NB4 (cell line): ENCODE data around the gene GSK3B.

Experiments
- DNase-seq: peaks from one replicate; pipeline ENCODE4 v3.0.0; 2010; ENCODE audit warnings: low read depth
- H3K4me3 ChIP-seq: one replicate; pipeline ENCODE4 v1.5.1; 2011; ENCODE audit warnings: mild to moderate bottlenecking, low read depth, low read length, moderate library complexity
- MYC ChIP-seq: IDR thresholded peaks from 2 replicates; pipeline ENCODE4 v1.6.1; 2011; ENCODE audit warnings: low read depth, low read length
- POLR2A ChIP-seq: IDR thresholded peaks from 2 replicates; pipeline ENCODE4 v1.6.1; 2011; ENCODE audit warnings: mild to moderate bottlenecking; ENCODE audit not compliant: insufficient read length; ENCODE audit errors: extremely low read depth
- TF ChIP-seq, protein P1 (sequence below): IDR thresholded peaks from 2 replicates; pipeline ENCODE4 v1.6.1; 2011; ENCODE audit warnings: low read depth, low read length
- TF ChIP-seq, protein P2 (sequence below): IDR thresholded peaks from one replicate; pipeline ENCODE4 v1.5.1; 2012; ENCODE audit warnings: low read depth, low read length

The GSK3B gene

DNA sequence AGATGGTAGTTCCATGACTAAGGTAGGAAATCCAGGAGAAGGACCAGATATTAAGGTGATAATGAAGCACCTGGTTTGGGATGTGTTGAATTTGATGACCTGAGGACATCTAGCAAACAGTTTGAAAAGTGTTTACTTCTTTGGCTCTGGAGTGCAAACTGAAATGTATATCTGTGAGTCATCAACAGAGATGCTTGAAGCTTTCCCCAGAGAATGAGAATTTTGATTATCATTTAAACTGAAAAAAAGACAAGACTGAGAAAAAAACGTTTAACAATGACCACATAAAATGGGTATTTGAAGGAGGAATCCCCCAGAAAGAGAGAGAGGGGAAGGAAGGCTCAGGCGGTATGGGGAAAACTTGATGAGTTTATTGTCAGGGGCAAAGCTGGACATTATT lies 20.7 kb upstream of the GSK3B start:
- TF ChIP-seq, protein P1, sequence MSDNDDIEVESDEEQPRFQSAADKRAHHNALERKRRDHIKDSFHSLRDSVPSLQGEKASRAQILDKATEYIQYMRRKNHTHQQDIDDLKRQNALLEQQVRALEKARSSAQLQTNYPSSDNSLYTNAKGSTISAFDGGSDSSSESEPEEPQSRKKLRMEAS = no peak
- DNase-seq = no peak
- no peak overlapping the region for H3K4me3 ChIP-seq

DNA sequence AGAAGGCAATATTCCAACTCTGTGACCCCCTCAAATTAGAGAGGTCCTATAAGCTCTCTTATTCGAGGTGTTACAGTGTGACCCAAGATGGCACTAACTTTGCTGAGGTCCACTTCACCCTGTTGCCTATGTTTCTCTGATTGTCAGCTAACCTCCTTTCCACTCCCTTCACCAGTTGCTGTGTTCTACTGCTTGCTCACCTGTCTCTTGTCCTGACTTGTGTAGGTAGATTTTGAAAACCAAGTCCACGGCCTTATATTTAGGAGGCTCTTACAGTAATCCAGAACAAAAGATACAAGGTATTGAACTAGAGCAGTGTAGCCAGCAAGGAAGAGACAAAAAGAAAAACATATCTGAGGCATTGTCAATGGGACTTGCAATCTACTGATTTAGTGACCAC lies 20.1 kb upstream of the GSK3B start:
- TF ChIP-seq MYC (no peak), POLR2A (no peak)
- TF ChIP-seq, protein P1 = no peak
- TF ChIP-seq, protein P2, sequence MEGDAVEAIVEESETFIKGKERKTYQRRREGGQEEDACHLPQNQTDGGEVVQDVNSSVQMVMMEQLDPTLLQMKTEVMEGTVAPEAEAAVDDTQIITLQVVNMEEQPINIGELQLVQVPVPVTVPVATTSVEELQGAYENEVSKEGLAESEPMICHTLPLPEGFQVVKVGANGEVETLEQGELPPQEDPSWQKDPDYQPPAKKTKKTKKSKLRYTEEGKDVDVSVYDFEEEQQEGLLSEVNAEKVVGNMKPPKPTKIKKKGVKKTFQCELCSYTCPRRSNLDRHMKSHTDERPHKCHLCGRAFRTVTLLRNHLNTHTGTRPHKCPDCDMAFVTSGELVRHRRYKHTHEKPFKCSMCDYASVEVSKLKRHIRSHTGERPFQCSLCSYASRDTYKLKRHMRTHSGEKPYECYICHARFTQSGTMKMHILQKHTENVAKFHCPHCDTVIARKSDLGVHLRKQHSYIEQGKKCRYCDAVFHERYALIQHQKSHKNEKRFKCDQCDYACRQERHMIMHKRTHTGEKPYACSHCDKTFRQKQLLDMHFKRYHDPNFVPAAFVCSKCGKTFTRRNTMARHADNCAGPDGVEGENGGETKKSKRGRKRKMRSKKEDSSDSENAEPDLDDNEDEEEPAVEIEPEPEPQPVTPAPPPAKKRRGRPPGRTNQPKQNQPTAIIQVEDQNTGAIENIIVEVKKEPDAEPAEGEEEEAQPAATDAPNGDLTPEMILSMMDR = no peak
- no peak for DNase-seq
- H3K4me3 ChIP-seq = no peak overlapping the region

DNA sequence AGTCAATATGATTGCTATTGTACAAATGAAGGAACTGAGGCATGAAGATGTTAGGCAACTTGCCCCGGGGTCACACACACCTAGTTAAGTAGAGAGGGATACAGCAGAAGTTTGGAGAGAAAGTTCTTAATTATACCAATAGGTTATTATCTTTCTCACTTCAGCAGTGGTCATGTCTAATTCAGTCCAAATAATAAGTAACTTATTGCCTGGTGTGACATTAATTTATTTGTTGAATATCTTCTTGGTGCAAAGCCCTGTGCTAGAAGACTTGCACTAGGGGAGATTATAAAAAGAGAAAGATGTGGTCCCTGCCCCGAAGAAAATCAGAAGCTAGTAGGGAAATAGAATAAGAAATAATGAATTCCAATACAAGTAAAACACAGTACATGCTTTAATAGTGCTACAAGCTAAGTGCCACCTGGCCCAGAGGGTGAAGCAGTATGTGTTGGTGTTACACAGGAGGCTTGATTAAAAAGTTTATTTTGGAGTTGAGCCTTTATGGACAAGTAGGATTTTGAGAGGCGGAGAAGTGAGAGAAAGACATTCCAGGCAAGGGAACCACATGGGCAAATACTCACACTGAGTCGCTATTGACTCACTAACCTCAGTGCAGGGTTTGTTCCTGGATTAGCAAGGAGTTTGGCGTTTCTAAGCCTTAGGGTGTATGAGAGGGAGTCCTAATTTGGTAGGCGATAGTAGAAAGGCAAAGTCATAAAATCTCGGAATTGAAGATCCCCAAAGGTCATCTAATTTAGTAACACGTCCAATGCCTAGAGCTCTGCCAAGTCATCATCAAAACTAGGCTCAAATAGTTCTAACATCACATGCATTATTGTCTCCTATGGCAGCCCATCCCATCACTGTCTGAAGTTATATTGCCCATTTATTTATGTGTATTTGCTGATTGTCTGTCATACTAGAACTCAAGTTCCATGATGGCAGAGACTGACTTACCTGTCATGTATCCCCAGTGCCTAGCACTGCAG lies 19.2 kb upstream of the GSK3B start:
- TF ChIP-seq, protein P1 = no peak
- TF ChIP-seq POLR2A (no peak), MYC (no peak)
- TF ChIP-seq, protein P2 = no peak
- no peak for DNase-seq
- H3K4me3 ChIP-seq = no peak overlapping the region

DNA sequence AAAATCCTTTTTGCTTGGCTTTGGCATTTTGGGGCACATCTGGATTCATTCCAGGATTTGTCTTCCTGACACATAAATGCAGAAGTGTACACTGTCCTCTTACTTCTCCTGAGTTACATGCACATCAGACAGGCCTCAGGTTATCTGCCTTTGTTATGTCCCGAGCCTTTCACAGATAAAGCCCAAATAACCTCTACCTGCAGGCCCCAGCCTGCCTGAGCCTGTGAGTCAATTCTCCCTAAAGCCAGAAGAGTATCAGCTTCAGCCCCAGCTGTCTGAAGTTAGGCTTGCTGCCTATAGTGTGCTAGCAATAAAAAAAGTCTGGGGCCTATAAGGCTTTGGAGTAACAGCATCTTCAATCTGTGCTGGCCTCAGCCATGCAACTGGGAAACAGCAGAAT lies 17.7 kb upstream of the GSK3B start:
- no peak for DNase-seq
- TF ChIP-seq MYC = no peak
- TF ChIP-seq, protein P1 = no peak
- TF ChIP-seq POLR2A = no peak
- TF ChIP-seq, protein P2 = no peak
- H3K4me3 ChIP-seq = no peak overlapping the region

DNA sequence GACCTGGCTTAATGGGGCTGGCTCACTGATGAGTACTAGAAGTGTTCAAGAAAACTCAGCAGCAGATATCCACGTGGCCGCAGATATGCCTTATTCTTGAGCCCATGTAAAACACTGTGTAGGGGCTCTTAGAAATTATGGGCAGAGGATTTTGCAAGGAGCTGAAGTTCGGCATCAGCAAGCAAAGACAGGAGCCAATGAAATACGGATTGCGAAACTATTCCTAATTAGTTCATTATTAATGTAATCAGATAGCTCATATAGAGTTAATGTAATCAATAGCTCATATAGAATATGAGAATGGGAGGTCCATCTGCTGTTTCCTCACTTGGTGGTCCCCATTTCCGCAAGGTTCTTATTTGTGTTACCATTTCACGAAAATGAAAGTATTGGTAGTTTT lies 9.0 kb upstream of the GSK3B start:
- no peak for DNase-seq
- H3K4me3 ChIP-seq = no peak overlapping the region
- TF ChIP-seq POLR2A (no peak), MYC (no peak)
- TF ChIP-seq, protein P2 = no peak
- TF ChIP-seq, protein P1 = no peak

DNA sequence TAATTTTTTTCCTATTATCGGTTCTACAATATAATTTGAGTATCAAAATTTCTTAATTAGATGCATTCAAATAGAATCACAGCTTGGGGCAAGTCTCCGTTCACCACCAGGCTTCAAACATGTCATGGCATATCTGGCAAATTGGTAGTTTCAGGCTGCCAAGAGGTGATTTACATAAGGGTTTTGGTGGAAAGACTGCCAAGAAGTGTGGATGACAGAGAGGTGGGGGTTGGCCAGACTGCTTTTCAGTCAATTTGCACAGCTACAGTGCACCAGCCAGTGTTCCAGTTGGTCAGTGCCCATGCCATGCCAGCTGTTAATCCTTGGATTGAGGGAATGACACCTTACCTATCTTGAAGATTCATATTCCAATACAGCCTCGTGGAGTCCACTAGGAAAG lies 8.4 kb upstream of the GSK3B start:
- H3K4me3 ChIP-seq = no peak overlapping the region
- TF ChIP-seq POLR2A = no peak
- TF ChIP-seq, protein P2 = no peak
- TF ChIP-seq, protein P1 = no peak
- TF ChIP-seq MYC = no peak
- no peak for DNase-seq
